Right renal cortex interstitium (tissue), 3 donors: ENCODE measurements around the gene PRR5L. TPM values are rescaled to one million over a fixed set of nuclear protein-coding genes. Genes with fewer than 3 reads are reported as not detected.
A peak's percentile ranks its signal among the peaks of the same experiment; 100 is the strongest.

ENCODE experiments used
- DNase-seq, 3 donors: peaks; one replicate each; pipeline ENCODE4 v3.0.0-alpha.2; 2013; ENCODE audit warnings: low read depth in 3 of 3, low spot score in 2 of 3
- polyA plus RNA-seq, 3 donors: library from polyadenylated mRNA; unstranded; fragments of 120-200 nt; gene quantifications; one replicate each; pipeline ENCODE4 v1.2.1, GENCODE V29; 2013; ENCODE audit not compliant: insufficient read length in 3 of 3

Gene PRR5L
- polyA plus RNA-seq, 3 donors: 13.6 to 19.7 (median 15.7) TPM

DNA sequence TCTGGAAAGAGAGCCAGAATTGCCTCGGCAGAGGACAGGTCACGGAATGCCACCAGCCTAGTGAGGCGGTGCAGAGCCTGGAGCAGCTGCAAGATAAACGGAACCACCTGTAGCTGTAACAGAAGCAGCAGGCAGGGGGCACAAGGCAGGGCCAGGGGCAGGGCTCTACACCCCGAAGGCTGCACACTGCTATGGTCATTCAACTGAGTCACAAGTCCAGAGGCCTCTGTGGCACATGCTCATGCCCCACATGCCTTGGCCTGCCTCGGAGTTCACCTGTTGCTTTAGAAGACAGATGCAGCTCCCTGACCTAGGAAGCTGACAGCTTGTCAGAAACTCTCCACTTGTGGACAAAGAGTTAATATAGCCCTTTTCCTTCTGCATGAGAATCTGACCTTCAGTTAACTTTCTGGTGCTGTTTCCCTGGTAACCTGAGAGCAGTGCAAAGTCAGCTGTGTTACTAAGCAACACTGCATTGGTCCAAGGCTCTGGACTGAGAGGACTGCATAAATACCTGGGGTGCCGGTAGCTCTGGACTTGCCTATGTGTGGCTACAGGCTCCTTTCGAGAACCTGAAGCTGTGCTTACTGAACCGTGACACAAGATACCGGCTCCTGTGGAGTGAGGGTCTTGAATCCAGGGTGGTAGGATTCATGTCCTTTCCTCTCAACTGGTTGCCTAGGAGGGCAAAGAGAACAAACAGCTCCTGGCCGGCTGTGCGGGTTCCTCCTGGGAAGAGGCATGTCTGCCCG lies 17.4 kb upstream of the PRR5L start:
- peak in 1 of 3 donors; percentile 30 for DNase-seq

DNA sequence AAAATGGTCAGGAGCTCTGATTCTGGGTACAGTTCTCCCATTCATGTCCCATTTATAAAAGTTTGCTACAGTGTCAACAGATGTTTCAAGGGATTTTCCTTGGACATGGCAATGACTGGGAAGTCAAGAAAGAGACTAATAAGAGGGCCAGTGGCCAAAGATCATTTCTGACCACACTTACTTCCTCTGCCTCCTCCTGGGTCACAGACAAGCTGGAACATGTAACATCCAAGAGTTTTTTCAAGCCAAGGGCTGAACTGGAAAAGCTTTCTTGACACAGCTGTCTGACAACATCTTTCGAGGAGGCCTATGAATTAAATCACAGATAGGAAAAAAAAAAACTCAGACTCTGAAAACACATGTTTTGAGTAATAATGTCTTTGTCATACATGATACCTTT lies 15.6 kb upstream of the PRR5L start:
- no peak for DNase-seq

DNA sequence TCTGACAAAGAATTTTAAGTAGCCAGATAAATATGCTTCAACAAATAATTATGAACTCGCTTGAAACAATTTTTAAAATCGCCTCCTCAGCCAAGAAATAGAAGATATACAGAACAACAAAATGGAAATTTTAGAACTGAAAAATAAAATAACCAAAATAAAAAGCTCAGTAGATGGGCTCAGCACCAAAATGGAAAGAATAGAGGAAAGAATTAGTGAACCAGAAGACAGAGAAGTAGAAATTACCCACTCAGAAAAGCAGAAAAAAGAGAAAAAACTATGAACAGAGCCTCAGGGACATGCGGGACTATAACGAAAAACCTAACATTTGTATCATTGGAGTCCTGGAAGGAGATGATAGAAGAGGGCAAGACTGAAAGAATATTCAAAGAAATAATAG lies 14.2 kb upstream of the PRR5L start:
- DNase-seq: no peak

DNA sequence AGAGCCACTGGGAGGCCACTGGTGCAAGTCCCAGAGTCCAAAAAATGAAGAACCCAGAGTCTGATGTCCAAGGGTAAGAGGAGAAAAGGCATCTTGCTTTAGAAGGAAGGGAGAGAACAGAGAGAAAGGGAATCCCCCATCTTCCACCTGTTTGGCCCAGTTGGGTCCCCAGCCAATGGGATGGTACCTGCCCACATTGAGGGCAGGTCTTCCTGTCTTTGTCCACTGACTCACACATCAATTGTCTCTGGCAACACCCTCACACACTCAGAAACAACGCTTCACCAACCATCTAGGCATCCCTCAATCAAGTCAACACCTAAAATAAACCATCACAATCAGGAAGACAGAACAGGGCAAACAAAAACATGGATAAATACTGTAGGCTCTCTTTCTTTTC lies 13.2 kb upstream of the PRR5L start:
- no peak for DNase-seq

DNA sequence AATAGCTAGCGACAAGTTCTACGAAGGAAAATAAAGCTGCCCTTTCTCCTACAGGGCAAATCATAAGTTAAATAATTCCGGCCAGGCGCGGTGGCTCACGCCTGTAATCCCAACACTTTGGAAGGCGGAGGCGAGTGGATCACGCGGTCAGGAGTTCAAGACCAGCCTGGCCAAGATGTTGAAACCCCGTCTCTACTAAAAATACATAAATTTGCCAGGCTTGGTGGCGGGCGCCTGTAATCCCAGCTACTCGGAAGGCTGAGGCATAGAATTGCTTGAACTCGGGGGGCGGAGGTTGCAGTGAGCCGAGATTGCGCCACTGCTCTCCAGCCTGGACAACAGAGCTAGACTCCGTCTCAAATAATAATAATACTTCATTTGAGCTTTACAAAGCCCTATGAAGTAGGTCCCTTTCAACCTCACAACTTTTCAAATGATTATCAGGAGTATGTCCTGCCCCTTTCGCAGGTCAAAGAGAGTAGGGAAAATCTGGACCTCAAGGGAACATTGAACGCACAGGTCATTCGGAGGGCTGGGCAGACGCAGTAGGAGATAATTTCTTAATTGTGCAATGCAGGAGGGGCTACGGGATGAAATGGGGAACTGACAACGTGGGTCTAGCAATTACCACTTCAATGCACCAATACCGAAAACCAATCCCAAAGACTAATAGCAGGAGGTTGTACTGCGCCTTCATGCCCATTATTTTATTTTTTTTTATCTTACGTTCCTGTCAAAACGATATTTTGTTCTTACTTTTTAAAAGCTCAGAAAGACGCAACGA lies 7.5 kb upstream of the PRR5L start:
- no peak for DNase-seq

DNA sequence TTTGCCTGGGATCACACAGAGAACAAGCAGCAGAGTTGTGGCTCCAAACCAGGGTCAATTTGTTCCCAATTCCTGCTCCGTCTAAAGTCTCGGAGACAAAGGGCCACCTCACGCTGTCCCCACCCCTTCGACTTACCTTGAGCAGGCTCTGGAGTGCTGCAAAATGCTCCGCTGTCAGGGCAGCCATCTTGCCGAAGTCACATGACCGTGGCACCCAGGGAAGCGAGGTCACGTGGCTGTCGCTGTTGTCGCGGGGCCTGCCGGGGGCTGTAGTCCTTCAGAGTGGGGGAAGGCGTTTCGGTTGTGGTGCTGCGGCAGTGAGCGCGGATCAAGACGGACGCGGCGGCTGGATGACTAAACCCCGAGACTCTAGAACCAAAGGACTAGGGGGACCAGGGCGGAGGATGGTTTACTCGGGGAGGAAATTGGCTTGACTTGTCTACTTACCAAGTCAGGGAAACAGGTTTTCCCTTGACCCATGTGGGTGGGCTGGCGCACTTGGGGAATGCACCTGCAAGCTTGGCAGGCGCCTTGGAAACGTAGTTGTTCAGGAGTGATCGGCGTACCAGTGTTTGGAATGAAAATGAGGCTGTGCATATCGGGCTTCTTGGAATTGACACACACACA lies 6.7 kb upstream of the PRR5L start, which contains the start of gene COMMD9:
COMMD9 (minus strand) TSS at position 199 of the 627 bp plus-strand sequence; CDS start at position 187, 12 bp downstream.
- peak; percentile 77 to 85 (median 82) for DNase-seq

DNA sequence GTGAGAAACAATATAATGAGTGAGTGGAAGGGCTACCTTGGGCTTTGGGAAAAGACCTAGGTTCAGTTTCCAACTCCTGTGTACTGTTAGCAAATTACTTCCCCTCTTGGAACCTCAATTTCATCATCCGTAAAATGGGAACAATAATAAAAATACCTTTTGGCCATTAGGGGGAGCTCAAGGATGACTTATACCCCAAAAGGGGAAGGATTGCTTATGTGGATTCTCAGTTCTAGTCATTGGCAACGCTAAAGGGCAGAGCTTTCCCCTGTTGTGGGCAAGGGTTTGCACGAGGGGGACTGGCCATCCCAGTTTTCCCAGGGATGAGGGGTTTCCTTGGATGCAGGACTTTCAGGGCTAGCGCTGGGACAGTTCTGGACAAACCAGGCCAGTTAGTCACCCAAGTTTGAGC lies 3.8 kb upstream of the PRR5L start:
- no peak for DNase-seq

DNA sequence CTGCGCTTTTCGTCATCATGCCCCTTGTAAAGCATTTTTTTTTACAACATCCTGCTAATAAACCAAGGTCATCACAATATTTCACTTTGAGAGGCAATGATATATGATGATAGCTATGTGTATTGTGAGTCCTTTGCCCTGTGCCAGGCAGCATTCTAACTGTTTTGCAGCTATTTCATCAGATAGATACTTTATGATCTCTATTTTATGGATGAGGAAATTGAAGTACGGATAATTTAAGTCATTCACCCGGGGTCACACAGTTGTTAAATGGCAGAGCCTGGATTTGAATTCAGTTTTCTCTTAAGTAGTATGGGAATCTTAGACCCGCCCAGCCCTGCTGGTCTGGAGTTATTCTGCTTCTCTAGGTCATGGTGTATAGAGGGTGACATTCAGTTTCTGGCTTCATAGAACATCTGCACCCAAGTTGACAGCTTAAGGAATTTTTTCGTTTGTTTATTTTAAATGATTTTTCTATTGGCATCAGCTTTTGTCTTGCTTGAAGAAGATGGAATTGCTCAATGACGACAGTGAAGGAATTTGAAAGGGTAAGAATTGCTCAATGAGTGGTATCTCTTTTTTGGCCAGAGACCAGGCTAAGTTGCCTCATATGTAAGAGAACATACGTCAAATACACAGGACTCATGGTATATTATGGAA lies 926 bp downstream of the PRR5L start:
- no peak for DNase-seq

DNA sequence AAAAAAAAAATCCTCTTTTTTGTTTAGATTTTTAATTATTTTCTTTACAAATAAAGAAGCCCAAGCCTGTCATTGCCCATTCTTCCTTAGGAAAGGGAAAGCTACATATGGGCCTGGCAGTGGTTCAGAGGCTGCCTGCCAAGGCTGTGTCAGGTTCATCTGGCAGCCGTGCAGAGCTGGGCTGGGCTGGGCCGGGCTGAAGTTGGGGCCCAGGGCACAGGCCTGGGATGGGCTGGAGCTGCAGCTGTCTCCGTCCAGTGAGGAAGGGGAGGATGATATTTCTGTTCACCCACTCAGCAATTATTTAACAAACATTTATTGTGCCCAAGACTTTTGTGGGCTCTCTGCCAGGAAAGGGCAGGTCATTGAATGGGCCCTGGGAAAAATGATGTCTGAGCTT lies 4.6 kb downstream of the PRR5L start:
- DNase-seq: no peak

DNA sequence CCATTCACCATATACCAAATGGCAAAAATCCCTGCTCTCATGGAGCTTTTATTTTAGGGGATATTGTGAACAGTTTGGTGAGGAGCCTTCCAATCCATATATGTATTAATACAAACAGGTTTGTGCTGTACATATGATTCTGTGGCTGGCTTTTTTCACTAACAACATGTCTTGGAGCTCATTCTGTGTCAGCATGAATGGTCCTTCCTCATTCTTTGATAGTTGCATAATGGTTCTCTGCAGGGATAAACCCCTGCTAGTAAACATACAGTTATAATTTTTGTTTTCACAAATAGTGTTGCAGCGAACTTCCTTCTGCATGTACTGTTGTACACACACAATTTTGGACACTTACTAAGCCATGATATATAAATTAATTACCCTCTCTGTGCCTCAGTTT lies 8.3 kb downstream of the PRR5L start:
- no peak for DNase-seq

DNA sequence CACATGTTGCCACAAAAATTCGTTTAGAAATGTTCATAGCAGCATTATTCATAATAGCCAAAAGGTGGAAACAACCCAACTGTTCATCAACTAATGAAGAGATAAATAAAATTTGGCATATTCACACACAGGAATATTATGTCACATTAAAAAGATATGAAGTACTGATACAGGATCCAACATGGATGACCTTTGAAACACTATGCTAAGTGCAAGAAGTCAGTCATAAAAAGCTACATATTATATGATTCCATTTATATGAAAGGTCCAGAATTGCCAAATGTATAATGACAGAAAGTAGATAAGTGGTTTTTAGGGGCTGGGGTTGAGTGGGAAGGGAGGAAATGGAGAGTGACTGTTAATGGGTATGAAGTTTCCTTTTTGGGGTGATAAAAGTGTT lies 9.0 kb downstream of the PRR5L start:
- no peak for DNase-seq

DNA sequence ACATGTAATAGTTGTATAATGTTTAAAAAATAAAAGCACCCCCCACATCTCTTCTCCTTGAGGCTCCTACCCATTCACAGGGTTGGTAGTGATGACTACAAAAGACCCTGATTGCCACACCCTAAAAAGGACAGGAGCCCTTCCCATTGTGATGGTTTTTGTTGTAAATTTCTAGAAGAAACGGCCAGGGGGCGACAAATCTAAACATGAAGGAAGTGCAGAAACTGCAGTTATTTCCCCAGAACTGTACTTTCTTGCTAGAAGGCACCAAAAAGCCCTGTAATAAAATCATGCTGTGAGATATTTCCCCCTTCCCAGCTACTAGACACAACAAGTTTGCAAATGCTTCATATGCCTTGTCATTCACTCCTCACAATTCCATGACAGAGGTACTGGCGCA lies 10.8 kb downstream of the PRR5L start:
- DNase-seq: peak in 2 of 3 donors; percentile 21 to 29

DNA sequence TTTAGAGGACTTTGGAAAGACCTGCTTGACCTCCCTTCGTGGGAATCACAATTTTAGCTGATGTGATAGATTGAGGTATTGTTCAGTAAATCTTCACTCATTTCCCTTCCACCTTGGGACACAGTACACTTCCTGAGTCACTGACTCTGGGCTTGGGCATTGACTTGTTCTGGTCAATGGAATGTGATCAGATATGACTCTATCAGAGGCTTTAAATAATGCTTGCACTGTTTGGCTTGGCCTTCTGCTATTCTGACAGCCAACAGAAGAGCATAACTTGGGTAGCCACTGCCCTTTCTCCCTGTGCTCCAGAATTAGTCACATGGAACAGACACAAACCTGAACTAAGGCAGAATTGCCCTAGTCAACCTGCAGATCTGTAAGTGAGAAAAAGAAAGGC lies 12.5 kb downstream of the PRR5L start:
- DNase-seq: no peak

DNA sequence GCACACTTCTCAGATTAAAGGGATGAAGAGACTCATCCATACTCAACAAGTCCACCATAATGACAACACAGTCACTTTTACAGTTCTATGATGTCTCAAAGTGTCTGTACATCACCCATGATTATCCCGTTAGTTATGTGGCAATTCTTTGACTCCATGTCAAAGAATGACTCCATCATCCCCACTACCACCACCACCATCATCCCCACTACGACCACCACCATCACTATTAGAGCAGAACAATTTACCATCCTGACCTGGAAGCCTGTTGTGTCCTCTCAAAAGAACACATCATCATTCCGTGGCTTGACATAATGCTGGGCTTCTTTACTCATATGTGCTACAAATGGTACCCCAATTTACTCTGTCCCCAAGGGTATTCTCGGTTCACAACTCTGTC lies 13.7 kb downstream of the PRR5L start:
- DNase-seq: no peak

DNA sequence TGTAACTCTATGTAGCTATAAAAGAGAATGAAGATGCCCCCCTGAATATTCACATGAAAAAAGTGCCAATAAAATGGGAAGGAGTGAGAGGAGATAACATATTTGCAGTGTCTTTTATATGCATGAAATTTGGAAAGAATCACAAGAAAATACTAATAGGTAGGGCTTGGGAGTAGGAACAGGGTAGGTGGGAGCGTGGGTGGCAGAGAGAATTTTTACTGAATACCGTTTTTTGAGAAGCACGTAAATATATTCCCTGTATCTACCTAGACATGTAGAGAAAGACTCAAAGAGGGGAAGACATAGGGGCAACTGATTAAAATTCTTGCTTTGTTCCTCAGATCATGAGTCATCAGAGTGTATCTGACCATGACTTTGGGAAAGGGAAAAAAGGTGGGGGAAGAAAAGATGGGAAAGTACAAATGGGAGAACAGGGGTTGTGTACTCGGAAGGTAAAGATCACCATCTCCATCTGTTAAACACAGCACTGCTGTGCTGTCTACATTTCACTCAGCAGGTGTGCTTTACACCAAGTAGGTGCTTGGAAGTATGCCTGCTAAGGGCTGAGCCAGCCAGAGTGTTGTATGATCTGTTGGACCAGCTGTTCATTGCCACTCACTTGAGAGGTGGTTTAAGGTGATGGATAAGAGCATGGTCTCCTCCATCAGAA lies 16.0 kb downstream of the PRR5L start:
- DNase-seq: no peak

DNA sequence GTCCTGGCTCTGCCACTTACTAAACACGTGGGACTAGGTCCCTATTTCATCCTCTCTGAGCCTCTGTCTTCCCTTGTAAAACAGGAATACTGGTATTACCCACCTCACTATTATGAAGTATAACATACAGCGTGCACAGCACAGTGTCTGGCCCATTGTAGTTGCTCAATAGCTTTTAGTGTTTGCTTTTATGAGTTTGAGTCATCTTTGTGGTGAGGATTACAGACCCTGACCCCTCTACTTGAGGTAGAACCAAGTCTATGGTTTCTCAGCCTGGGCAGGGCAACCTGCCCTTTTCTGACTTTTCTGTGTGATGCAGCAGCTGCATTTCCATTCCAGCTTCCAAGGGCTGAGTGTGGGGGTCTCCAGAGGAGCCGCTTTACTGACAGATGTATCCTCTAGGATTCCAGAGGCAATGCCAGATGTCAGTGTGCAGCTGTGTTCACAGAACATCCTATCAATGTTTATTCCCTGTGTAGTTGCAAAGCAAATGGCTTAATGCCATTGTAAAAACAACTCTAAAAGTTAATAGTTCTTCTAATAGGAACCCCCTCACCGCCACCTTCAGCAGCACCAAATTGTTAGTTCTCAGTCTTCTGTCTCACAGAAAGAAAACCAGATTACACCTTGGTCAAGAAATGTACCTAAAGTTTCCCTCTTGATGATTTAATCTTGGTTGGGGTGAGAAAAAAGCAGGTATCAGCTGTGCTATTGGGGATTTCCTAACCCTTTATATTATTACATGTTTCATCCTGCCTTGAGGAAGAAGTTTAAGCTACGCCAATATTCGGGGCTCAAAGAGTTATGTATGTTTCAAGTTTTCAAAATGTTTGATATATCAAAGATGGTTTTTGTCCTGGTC lies 16.8 kb downstream of the PRR5L start:
- DNase-seq: no peak

DNA sequence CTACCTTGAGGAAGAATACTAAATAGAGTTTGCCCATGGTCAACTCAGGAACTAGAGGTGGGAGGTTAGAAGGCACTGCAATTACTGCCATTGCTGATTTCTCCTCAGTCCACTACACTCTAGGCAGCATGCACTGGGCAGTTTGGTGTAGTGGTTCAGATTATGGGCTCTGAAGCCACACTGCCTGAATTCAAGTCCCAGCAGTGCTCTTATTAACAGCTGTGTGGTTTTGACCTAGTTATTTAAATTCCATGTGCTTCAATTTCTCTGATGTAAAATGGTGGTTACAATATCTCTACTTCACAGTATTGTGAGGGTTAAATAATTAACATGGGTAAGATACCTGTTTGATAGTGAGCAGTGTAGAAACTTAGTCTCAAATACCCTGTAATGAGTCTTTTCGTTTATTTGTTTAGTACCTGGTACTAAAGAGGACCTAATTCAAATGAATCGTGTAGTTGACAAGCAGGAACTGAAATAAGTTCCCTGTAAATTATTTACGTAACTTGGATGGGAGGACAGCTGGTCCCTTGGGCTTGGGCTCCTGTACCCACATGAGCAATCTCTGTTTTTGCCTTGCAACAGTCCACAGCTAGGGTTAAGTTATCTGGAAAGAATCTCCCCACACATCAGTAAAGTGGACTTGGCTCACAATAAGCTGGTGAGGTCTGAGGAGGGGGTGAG lies 17.8 kb downstream of the PRR5L start:
- no peak for DNase-seq

DNA sequence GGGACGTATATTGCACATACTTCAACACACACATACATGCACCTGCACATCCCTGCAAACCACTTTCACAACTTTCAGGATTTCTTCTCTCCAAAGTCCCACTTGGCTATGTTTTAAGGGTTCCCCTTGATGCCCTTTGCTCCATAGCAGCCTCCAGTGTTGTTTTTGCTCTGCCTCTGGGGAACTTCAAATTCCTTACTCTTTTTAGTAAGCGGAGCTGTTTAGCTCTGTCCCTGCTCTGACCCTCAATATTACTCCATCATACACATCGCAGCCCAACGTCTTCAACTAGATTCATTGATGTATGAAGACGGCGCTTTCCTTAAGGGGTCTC lies 18.3 kb downstream of the PRR5L start:
- no peak for DNase-seq

DNA sequence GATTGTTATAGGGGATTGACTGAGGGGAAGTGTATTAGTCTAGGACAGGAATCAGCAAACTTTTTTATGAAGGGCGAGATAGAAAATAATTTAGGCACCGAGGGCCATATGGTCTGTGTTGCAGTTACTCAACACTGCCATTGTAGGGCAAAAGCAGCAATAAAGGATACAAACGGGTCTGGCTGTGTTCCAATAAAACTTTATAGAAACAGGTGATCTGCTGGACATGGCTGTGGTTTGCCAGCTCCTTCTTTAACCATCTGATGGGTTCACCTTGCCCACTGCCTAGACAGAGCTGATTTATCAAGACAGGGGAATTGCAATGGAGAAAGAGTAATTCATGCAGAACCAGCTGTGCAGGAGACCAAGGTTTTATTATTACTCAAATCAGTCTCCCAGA lies 20.0 kb downstream of the PRR5L start:
- no peak for DNase-seq
